MM.1S (cell line): ENCODE results near the gene MRPS14.

Experiments
- EZH2 ChIP-seq: fragments of 300-600 bp; sonication (generic); optimal IDR thresholded peaks from 2 replicates; pipeline ENCODE3; 2017; ENCODE audit warnings: low read depth, mild to moderate bottlenecking, antibody characterized with exemption, low read length, mixed read lengths
- EZH2phosphoT487 ChIP-seq: fragments of 300-600 bp; sonication (generic); IDR thresholded peaks from 2 replicates; pipeline ENCODE4 v1.6.1; 2018; ENCODE audit warnings: antibody characterized with exemption, low read length
- TF ChIP-seq, protein P1 (sequence below): fragments of 300-600 bp; sonication (generic); IDR thresholded peaks from 2 replicates; pipeline ENCODE4 v1.5.1; 2016; ENCODE audit warnings: antibody characterized with exemption, low read length, mixed read lengths

DNA sequence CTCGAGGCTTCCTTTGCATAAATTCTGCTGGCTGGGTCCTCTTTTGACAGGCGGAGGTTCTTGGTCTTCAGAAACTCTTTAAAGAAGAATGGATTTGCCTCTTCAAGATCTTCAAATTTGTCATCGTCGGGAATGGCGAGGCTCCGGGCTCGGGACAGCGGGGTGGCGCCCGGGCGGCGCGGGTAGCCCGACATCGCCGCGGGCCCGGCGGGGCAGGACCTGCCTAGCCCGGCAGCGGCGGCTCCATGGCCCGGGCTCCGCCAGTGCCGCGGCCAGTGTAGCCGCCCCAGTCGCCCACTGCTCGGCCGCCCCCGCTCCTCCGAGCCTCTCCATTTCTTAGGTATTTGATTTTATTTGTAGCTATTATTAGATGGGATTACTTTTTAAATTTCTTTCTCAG, 22.3 kb upstream of the MRPS14 start:
- TF ChIP-seq, protein P1, sequence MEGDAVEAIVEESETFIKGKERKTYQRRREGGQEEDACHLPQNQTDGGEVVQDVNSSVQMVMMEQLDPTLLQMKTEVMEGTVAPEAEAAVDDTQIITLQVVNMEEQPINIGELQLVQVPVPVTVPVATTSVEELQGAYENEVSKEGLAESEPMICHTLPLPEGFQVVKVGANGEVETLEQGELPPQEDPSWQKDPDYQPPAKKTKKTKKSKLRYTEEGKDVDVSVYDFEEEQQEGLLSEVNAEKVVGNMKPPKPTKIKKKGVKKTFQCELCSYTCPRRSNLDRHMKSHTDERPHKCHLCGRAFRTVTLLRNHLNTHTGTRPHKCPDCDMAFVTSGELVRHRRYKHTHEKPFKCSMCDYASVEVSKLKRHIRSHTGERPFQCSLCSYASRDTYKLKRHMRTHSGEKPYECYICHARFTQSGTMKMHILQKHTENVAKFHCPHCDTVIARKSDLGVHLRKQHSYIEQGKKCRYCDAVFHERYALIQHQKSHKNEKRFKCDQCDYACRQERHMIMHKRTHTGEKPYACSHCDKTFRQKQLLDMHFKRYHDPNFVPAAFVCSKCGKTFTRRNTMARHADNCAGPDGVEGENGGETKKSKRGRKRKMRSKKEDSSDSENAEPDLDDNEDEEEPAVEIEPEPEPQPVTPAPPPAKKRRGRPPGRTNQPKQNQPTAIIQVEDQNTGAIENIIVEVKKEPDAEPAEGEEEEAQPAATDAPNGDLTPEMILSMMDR: no peak
- TF ChIP-seq EZH2phosphoT487 (no peak), EZH2 (no peak)
